GM23338 (cell line): Measurements from ENCODE around the gene SNX3. TPM values are rescaled to one million over a fixed set of nuclear protein-coding genes. Genes with fewer than 3 reads are reported as not detected.

Experiments
- ATAC-seq: fragments of 200-7000 bp; cut with Tn5 transposase; 3 replicates; pipeline ENCODE4 v1.9.1; 2020
- DNase-seq: peaks from one replicate; pipeline ENCODE4 v3.0.0-alpha.2; 2015; ENCODE audit warnings: low spot score
- H2AFZ ChIP-seq: fragments of 200-600 bp; sonication (generic); 2 replicates; pipeline ENCODE4 v1.8.0; 2016; ENCODE audit warnings: antibody characterized with exemption, mild to moderate bottlenecking, moderate library complexity
- H3F3A ChIP-seq: fragments of 200-600 bp; sonication (generic); replicated peaks from 2 replicates; pipeline ENCODE4 v1.8.0; 2017; ENCODE audit warnings: antibody characterized with exemption, mixed run types, low read depth
- H3K27ac ChIP-seq: fragments of 200-600 bp; sonication (generic); 2 replicates; pipeline ENCODE4 v1.6.1; 2016; ENCODE audit warnings: low read depth
- H3K27me3 ChIP-seq: fragments of 200-600 bp; sonication (generic); 2 replicates; pipeline ENCODE4 v1.8.0; 2016; ENCODE audit warnings: mild to moderate bottlenecking, mixed run types, moderate library complexity; ENCODE audit not compliant: insufficient read depth
- H3K36me3 ChIP-seq: fragments of 200-600 bp; sonication (generic); 2 replicates; pipeline ENCODE4 v1.8.0; 2016; ENCODE audit warnings: mild to moderate bottlenecking; ENCODE audit not compliant: insufficient read depth
- H3K4me1 ChIP-seq: fragments of 200-600 bp; sonication (generic); 2 replicates; pipeline ENCODE4 v1.8.0; 2016; ENCODE audit warnings: mild to moderate bottlenecking, moderate library complexity; ENCODE audit not compliant: insufficient read depth
- H3K4me2 ChIP-seq: fragments of 200-600 bp; sonication (generic); 2 replicates; pipeline ENCODE4 v1.7.1; 2017; ENCODE audit warnings: mixed run types
- H3K4me3 ChIP-seq: fragments of 200-600 bp; sonication (generic); 2 replicates; pipeline ENCODE4 v1.6.1; 2016; ENCODE audit warnings: mixed run types
- H3K79me2 ChIP-seq: fragments of 200-600 bp; sonication (generic); replicated peaks from 2 replicates; pipeline ENCODE4 v1.8.0; 2017; ENCODE audit warnings: mild to moderate bottlenecking; ENCODE audit not compliant: insufficient read depth
- H3K9me2 ChIP-seq: fragments of 200-600 bp; sonication (generic); 2 replicates; pipeline ENCODE4 v1.8.0; 2017; ENCODE audit not compliant: insufficient read depth
- H4K20me1 ChIP-seq: fragments of 200-600 bp; sonication (generic); replicated peaks from 2 replicates; pipeline ENCODE4 v1.8.0; 2017; ENCODE audit warnings: mild to moderate bottlenecking; ENCODE audit not compliant: insufficient read depth
- H3K27ac Mint-ChIP-seq: 2 replicates; pipeline ENCODE4 v1.8.0; 2020; ENCODE audit warnings: inconsistent platforms, mild to moderate bottlenecking, moderate library complexity, mixed read lengths
- H3K27me3 Mint-ChIP-seq: 3 replicates; pipeline ENCODE4 v1.8.0; 2022; ENCODE audit warnings: low read depth, mild to moderate bottlenecking, moderate library complexity, mixed read lengths, inconsistent platforms; ENCODE audit not compliant: insufficient read depth, poor library complexity
- H3K36me3 Mint-ChIP-seq: 3 replicates; pipeline ENCODE4 v1.8.0; 2021; ENCODE audit warnings: low read depth, mild to moderate bottlenecking, inconsistent platforms, moderate library complexity, mixed read lengths
- H3K4me1 Mint-ChIP-seq: 3 replicates; pipeline ENCODE4 v1.8.0; 2020; ENCODE audit warnings: mild to moderate bottlenecking, inconsistent platforms, mixed read lengths
- H3K4me3 Mint-ChIP-seq: 3 replicates; pipeline ENCODE4 v1.8.0; 2021; ENCODE audit warnings: moderate library complexity, mild to moderate bottlenecking, inconsistent platforms, mixed read lengths
- H3K9me3 Mint-ChIP-seq: 3 replicates; pipeline ENCODE4 v1.8.0; 2020; ENCODE audit warnings: moderate library complexity, mild to moderate bottlenecking, inconsistent platforms, mixed read lengths
- CREB1 ChIP-seq: fragments of 250-450 bp; sonication (Bioruptor Pico); IDR thresholded peaks from 2 replicates; pipeline ENCODE4 v1.5.0; 2020; ENCODE audit warnings: low read depth, mild to moderate bottlenecking, moderate library complexity
- EZH2 ChIP-seq: fragments of 200-600 bp; sonication (generic); IDR thresholded peaks from one replicate; pipeline ENCODE4 v1.8.0; 2017; ENCODE audit warnings: antibody characterized with exemption, mild to moderate bottlenecking, low read depth; ENCODE audit not compliant: unreplicated experiment
- EZH2phosphoT487 ChIP-seq: fragments of 200-600 bp; sonication (generic); IDR thresholded peaks from one replicate; pipeline ENCODE4 v1.8.1; 2018; ENCODE audit warnings: antibody characterized with exemption; ENCODE audit not compliant: unreplicated experiment
- JUNB ChIP-seq: IDR thresholded peaks from one replicate; pipeline ENCODE4 v1.6.1; 2016; ENCODE audit warnings: antibody characterized with exemption; ENCODE audit not compliant: unreplicated experiment
- POLR2AphosphoS5 ChIP-seq: IDR thresholded peaks from 2 replicates; pipeline ENCODE4 v1.6.1; 2016; ENCODE audit warnings: antibody characterized with exemption, low read depth
- STAT1 ChIP-seq: IDR thresholded peaks from one replicate; pipeline ENCODE4 v1.6.1; 2016; ENCODE audit warnings: antibody characterized with exemption; ENCODE audit not compliant: unreplicated experiment
- ZNF114 ChIP-seq: fragments of 250-450 bp; sonication (Bioruptor Pico); IDR thresholded peaks from 2 replicates; pipeline ENCODE4 v1.5.0; 2020; ENCODE audit warnings: mild to moderate bottlenecking, moderate library complexity
- ZNF331 ChIP-seq: fragments of 250-450 bp; sonication (Bioruptor Pico); IDR thresholded peaks from 2 replicates; pipeline ENCODE4 v1.5.0; 2020; ENCODE audit warnings: low read depth, mild to moderate bottlenecking, moderate library complexity
- polyA plus RNA-seq: library from polyadenylated mRNA; unstranded; fragments of >200 nt; fragmentation: Nextera tagmentation; extraction: Ambion mirVana; gene quantifications from 2 replicates; pipeline ENCODE4 v1.2.1, GENCODE V29; 2016
- total RNA-seq: library from RNA; depleted of rRNA; stranded (reverse); fragments of >200 nt; shearing (Covaris generic); gene quantifications from 2 replicates; pipeline ENCODE4 v1.2.3, GENCODE V29; 2014
- TF ChIP-seq, protein P1 (sequence below): IDR thresholded peaks from one replicate; pipeline ENCODE4 v1.6.1; 2018; ENCODE audit warnings: antibody characterized with exemption; ENCODE audit not compliant: unreplicated experiment

SNX3 gene
- total and polyA plus RNA-seq, 2 experiments from 2014 or later = 87.2 to 123 TPM

DNA sequence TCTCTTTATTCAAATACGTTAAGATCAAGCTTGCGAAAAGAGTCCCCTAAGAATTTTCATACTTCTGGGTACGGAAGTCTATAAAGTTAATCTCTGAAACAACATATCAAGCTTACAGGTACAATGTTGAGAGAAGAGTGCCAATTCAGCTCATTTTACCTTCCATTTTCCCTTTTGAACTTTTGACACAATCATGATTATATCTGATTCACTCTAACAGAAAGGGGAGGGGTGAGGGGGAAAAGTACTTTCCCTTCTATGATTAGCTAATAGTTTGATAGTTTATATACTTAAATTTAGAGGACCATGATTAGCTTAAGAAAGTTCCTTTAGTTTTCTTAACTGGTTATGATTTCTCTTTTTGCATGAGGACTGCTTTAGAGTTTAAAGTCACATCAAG lies 33.5 kb downstream of the SNX3 start:
- H3K4me2 ChIP-seq = peak overlapping the region; percentile 53
- peak overlapping the region; percentile 21 for H3K4me3 ChIP-seq
- Mint-ChIP-seq H3K27ac (peak overlapping the region; percentile 86), H3K4me3 (0 out of 3 replicates have a peak overlapping the region, but pooled peaks have one; percentile 19), H3K27me3 (peaks cover 3% of the 10 kb centered on the region), H3K9me3 (no peaks in the 10 kb centered on the region), H3K36me3 (peaks cover under 1% of the 10 kb centered on the region; the same call in 1 of the 3 replicates), H3K4me1 (peaks cover 24% of the 10 kb centered on the region)
- ATAC-seq (no peak), DNase-seq (no peak)
- no peaks in the 10 kb centered on the region; the same call in none of the 2 replicates for H3K79me2 ChIP-seq
- no peaks in the 10 kb centered on the region; the same call in 1 of the 2 replicates for H4K20me1 ChIP-seq
- TF ChIP-seq EZH2phosphoT487 = no peak
- no peak for TF ChIP-seq ZNF114
- no peak for TF ChIP-seq POLR2AphosphoS5
- no peak for TF ChIP-seq CREB1 (CRISPR knock-in tag)
- TF ChIP-seq, protein P1, sequence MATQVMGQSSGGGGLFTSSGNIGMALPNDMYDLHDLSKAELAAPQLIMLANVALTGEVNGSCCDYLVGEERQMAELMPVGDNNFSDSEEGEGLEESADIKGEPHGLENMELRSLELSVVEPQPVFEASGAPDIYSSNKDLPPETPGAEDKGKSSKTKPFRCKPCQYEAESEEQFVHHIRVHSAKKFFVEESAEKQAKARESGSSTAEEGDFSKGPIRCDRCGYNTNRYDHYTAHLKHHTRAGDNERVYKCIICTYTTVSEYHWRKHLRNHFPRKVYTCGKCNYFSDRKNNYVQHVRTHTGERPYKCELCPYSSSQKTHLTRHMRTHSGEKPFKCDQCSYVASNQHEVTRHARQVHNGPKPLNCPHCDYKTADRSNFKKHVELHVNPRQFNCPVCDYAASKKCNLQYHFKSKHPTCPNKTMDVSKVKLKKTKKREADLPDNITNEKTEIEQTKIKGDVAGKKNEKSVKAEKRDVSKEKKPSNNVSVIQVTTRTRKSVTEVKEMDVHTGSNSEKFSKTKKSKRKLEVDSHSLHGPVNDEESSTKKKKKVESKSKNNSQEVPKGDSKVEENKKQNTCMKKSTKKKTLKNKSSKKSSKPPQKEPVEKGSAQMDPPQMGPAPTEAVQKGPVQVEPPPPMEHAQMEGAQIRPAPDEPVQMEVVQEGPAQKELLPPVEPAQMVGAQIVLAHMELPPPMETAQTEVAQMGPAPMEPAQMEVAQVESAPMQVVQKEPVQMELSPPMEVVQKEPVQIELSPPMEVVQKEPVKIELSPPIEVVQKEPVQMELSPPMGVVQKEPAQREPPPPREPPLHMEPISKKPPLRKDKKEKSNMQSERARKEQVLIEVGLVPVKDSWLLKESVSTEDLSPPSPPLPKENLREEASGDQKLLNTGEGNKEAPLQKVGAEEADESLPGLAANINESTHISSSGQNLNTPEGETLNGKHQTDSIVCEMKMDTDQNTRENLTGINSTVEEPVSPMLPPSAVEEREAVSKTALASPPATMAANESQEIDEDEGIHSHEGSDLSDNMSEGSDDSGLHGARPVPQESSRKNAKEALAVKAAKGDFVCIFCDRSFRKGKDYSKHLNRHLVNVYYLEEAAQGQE = no peak
- no peak for TF ChIP-seq ZNF331 (CRISPR knock-in tag)
- no peak for TF ChIP-seq EZH2
- H3K27me3 ChIP-seq = no peaks in the 10 kb centered on the region
- H3K36me3 ChIP-seq = no peaks in the 10 kb centered on the region
- no peaks in the 10 kb centered on the region for H3K9me2 ChIP-seq
- no peak overlapping the region for H3K27ac ChIP-seq
- H3F3A ChIP-seq = no peaks in the 10 kb centered on the region
- H2AFZ ChIP-seq = no peak overlapping the region
- H3K4me1 ChIP-seq = peaks cover 25% of the 10 kb centered on the region

DNA sequence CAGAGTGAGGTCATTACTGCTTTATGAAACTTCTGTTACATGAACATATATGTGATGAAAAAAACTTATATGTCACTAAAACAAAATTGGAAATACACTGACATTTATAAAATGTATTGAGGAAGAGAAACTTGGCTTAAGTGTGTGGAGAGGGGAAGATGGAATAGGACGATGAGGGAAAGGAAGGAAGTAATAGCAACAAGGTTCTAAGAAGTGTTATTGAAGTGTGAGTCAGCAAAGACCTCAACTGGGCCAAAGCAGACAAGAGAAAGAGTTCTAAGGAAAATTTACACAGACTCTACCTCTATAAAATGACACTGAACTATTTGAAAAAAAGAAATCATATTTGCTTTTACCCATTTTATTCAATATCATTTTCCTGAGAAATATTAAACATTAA lies 38.3 kb downstream of the SNX3 start:
- Histone ChIP-seq H3F3A (no peaks in the 10 kb centered on the region), H2AFZ (no peak overlapping the region), H3K27me3 (no peaks in the 10 kb centered on the region), H4K20me1 (no peaks in the 10 kb centered on the region), H3K4me2 (no peak overlapping the region), H3K4me1 (peaks cover 16% of the 10 kb centered on the region), H3K9me2 (no peaks in the 10 kb centered on the region), H3K27ac (no peak overlapping the region), H3K79me2 (no peaks in the 10 kb centered on the region), H3K4me3 (no peak overlapping the region), H3K36me3 (no peaks in the 10 kb centered on the region)
- DNase-seq = no peak
- H3K27ac Mint-ChIP-seq = no peak overlapping the region
- no peaks in the 10 kb centered on the region for H3K9me3 Mint-ChIP-seq
- ATAC-seq = no peak
- H3K36me3 Mint-ChIP-seq = peaks cover 13% of the 10 kb centered on the region; the same call in 2 of the 3 replicates
- no peak overlapping the region for H3K4me3 Mint-ChIP-seq
- H3K27me3 Mint-ChIP-seq = no peaks in the 10 kb centered on the region
- peaks cover 14% of the 10 kb centered on the region for H3K4me1 Mint-ChIP-seq
- TF ChIP-seq STAT1 (no peak), EZH2 (no peak), JUNB (no peak)
